Forelimb muscle (tissue), 1 donor: ENCODE data around the gene ABCD1. TPM values are rescaled to one million over a fixed set of nuclear protein-coding genes. Genes with fewer than 3 reads are reported as not detected.

Experiments used
- DNase-seq: peaks from one replicate; pipeline ENCODE4 v3.0.0-alpha.2; 2013; ENCODE audit warnings: low read depth
- polyA plus RNA-seq: library from polyadenylated mRNA; unstranded; fragments of 120-200 nt; gene quantifications from one replicate; pipeline ENCODE4 v1.2.1, GENCODE V29; 2013; ENCODE audit not compliant: insufficient read length

ABCD1 gene
- polyA plus RNA-seq, 1 donor: 10.3 TPM

DNA sequence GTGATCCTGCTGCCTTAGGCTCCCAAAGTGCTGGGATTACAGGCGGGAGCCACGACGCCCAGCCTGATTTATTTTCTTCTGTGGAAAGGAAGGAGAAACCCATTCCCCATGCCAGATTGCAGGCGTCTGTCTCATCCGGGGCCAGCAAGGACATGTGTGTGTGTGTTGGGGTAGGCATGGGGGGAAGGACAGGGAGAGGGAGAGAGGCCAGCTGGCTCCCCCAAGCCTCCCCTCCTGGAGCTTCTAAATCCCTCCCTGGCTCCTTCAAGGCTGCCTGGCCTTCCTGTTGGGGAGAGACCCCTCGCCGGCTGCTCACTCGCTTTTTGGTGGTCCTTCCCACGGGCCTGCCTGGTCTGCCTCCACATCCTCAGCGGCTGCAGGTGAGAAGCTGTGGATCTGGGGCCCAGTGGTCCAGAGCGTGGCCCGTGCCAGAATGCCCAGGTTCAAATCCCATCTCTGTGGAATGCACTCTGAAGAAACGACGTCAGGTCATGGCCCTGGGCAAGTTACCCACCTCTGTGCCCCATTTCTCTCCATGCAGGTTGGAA, 38.0 kb downstream of the ABCD1 start:
- DNase-seq: no peak

DNA sequence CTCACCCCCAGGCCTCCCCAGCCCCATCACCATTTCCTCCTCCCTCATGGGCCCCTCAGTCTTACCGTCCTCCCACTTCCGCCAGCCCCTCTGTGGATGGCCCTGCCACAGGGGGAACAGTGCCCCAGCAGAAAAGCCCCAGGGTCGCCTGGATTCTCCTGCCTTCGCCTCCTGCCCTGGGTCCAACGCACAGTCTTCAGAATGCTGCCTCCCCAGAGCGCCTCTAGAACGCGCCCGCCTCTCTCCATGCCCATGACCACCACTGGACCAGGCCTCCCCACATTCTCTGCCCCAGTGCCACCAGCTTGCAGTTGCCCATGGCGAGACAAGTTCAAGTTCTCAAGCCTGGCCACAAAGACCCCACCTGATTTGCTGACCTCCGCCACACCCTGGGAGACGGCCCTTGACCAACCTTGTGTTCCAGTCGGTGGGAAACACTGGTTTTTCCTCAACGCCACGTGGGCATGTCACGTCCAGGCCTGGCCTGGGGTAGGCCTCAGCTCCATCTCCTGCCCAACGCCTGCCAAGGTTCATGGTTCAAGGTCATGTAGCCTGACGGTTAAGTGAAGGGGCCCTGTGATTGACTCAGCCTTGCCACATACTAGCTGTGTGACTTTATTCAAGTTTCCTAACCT, 38.8 kb downstream of the ABCD1 start:
- DNase-seq: no peak

DNA sequence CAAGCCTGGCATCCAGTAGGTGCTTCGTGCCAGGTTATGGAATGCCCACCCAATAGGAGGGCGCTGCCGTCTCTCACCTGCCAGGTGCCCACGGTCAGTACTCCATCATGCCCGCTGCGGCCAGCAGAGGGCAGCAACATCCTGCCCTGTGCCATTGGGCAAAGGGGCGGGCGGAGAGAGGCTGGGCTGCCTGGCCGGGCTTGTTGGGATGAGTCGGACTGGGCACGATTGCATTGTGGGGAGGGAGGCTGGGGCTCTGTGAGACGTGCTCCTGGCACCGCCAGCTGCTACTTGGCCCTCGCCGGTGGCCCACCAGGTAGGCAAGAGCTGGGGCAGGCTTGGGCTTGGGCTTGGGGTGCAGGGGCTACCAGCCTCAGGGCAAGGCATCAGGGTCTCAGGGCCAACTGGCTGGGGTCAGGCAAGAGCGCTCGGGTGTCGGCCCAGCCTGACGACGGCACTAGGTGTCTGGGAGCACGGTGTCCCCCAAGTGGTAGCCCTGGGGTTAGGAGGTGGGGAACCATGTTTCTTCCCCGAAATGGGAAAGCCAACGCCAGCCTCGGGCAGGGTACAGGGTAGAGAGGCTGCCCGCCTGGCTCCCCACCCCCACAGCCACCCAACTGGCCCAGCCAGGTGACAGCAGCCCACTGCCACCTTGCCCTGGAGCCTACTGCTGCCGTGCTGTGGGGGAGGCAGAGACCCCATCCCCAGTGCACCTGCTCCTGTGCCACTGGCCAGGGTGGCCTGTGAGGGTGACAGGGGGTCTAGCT, 39.5 kb downstream of the ABCD1 start, which contains the start of gene PLXNB3:
TSS of gene PLXNB3 (plus strand) at position 261 of the 767 bp plus-strand sequence. CDS start 1,287 bp downstream, outside the sequence.
- no peak for DNase-seq

DNA sequence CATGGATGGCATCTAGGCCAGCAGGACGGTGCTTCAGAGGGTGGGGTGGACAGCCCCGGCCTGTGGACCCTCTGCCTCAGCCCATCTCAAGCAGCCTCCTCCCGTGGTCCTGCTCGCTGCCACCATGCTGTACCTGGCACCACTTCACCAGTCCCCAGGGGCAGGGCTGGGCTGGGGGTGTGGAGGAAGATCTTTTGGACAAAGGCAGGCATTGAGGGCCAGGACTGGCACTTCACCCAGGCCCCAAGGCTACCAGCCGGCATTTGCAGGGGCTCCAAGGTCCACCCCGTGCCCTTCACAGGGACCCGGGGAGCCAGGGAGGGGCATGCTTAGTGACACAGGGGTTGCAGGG, 40.1 kb downstream of the ABCD1 start:
- DNase-seq: no peak

DNA sequence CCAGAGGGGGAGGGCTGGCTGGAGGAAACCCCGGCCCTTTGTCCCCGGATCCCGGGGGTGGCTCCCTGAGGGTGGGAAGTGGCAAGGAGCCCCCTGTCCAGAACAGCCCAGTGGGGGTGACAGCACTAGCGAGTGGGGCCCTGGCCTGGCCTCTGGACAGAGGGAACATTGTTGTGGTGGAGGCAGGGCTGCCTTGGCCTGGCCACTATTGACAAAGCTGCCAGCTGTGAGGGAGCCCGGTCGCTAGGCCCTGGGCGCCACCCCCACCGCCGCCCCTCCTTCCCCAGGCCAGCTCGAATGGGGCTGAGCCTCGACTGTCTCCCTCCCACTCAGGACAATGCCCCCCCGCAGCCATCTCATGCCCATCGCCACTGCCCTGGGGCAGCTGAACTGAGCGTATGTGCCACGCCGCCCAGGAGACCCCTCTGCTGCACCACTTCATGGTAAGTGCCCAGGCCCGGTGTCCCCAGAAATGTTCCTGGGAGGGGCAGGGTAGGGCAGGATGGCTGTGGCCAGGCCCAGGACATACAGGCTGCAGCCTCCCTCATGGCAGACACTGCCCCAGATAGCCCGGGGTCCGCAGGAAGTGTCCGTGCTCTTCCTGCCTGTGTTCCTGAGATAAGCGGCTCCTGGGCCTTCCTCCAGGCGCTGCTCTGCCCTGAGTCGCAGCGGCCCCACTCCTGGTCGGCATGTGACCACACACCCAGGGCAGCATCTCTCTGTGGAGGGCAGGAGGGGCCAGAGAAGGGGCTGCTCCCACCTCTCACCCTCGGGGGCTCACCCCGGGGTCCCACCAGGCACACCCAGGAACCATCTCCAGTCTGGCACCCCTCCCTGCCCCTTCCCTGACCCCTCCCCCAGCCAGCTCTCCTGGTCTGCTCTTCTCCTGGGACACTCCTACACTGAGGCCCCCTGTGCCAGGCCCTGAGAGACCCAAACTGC, 40.8 kb downstream of the ABCD1 start:
- DNase-seq: no peak

DNA sequence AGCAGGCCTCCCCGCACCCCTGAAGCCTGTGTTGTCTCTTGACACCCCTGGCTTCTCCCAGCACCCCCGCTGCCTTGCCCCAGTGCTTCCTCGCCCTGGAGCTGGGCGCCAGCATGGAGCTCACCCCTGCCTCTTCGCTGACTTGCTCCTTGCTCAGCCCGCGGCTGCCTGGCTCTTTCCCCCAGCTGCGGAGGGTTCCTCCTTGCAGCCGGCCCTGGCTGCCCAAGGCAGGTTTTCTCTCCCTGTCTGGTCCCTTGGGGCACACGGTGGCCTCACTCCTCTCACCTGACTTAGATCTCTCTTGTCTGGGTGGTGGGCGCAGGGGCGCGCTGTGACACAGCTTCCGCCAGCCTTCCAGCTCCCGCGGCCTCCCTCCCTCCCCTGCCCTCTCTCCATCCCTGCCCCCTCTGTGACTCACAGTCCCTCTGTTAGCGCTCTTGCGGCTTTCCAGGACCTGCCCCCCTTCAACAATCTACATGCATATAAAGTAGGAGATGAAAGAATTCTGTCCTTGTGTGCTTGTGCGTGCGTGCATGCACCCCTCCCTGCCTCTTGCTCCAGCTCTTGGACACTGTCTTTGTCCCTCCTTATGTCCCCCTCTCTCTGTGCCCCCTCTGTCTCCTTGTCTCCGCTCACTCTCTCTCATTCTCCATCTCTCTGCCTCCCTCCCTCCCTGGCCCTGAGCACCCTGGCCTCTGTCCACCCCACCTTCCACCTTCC, 41.6 kb downstream of the ABCD1 start:
- DNase-seq: no peak

DNA sequence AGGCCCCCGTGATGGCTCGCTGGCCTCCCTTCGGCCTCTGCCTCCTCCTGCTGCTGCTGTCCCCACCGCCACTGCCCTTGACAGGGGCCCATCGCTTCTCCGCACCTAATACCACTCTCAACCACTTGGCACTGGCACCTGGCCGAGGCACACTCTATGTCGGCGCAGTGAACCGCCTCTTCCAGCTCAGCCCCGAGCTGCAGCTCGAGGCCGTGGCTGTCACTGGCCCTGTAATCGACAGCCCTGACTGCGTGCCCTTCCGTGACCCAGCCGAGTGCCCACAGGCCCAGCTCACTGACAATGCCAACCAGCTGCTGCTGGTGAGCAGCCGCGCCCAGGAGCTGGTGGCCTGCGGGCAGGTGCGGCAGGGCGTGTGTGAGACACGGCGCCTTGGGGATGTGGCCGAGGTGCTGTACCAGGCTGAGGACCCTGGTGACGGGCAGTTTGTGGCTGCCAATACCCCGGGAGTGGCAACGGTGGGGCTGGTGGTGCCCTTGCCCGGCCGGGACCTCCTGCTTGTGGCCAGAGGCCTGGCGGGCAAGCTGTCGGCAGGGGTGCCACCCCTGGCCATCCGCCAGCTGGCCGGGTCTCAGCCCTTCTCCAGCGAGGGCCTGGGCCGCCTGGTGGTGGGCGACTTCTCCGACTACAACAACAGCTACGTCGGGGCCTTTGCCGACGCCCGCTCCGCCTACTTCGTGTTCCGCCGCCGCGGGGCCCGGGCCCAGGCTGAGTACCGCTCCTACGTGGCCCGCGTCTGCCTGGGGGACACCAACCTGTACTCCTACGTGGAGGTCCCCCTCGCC, 42.4 kb downstream of the ABCD1 start:
- no peak for DNase-seq

DNA sequence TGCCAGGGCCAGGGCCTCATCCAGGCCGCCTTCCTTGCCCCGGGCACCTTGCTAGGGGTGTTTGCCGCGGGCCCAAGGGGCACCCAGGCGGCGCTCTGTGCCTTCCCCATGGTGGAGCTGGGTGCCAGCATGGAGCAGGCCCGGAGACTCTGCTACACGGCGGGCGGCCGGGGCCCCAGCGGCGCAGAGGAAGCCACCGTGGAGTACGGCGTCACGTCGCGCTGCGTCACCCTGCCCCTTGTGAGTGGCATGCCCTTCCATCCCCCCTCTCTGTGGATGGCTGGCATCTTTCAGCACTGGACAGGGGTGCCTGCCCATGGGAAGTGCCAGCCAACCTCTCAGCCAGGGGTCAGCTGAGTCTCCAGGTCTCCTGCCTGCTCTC, 43.0 kb downstream of the ABCD1 start:
- no peak for DNase-seq

DNA sequence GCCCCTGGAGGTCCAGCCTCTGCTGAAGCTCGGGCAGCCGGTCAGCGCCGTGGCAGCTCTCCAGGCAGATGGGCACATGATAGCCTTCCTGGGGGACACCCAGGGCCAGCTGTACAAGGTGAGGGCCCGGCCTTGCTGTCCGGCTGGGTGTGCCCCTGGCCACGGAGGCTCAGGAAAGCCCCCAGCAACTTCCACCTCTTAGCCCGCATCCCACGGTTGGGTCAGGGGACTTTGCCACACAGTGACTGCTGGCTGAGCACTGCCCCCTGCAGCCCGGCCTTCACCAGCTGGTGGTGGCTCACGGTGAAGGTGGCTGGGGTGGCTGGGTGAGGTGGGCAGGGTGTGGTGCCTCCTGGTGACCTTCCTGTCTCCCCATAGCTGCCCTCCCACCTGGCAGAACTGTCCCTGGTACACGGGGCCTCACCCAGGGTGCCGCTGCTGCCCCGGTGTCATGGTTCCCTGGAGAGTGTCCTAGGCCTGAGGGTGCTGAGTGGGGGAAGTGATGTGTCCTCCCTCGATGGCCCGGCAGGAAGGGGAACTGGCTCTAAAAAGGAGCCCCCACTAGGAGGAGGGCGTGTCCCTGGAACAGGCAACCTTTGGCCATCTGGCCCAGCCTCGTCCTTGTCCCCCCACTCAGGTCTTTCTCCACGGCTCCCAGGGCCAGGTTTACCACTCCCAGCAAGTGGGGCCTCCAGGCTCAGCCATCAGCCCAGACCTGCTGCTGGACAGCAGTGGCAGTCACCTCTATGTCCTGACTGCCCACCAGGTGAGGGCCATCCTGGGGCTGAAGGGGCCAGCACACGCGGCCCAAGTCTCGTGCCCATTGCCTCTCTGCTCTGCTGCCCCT, 43.9 kb downstream of the ABCD1 start:
- DNase-seq: no peak

DNA sequence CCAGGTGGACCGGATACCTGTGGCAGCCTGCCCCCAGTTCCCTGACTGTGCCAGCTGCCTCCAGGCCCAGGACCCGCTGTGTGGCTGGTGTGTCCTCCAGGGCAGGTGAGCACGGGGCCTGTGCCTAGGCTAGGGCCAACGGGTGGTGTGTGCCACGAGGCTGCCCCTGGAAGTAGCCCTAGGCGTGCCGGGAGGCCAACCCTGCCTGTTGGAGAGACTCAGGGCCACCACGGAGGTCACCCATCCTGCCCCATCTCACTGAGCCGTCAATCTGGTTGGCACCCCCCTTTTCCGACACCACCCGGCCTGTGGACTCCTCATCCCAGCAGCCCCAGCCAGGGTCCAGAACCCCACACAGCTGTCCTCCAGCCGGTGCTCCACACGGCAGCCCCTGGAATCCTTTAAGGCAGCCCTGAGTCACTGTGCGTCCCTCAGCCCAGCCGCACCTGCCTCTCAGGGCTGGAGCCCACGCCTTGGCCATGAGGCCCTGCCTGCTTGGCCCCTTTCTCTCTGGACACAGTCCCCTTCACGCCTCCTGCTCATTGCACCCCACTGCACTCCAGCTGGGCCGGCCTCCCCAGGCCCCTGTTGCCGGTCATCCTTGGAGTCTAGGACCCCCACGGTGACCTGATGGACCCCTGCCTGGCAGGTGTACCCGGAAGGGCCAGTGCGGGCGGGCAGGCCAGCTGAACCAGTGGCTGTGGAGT, 44.7 kb downstream of the ABCD1 start:
- no peak for DNase-seq

DNA sequence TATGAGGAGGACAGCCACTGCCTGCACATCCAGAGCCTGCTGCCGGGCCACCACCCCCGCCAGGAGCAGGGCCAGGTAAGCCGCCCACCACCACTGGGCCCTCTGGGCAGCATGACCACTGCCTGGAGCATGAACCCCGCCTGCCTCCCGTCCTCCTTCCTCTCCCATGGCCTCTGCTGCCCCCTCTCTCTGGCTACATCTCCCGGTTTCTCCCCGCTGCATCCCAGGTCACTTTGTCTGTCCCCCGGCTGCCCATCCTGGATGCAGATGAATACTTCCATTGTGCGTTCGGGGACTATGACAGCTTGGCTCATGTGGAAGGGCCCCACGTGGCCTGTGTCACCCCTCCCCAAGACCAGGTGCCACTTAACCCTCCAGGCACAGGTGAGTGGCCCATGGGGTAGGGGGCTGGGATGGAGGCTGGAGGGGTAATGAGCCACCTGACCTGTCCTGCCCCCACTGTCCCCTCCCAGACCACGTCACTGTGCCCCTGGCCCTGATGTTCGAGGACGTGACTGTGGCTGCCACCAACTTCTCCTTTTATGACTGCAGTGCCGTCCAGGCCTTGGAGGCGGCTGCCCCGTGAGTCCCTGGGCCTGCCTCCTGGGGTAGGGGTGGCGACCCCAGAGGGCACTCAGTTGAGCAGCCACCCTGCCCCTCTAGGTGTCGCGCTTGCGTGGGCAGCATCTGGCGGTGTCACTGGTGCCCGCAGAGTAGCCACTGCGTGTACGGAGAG, 45.4 kb downstream of the ABCD1 start:
- DNase-seq: no peak

DNA sequence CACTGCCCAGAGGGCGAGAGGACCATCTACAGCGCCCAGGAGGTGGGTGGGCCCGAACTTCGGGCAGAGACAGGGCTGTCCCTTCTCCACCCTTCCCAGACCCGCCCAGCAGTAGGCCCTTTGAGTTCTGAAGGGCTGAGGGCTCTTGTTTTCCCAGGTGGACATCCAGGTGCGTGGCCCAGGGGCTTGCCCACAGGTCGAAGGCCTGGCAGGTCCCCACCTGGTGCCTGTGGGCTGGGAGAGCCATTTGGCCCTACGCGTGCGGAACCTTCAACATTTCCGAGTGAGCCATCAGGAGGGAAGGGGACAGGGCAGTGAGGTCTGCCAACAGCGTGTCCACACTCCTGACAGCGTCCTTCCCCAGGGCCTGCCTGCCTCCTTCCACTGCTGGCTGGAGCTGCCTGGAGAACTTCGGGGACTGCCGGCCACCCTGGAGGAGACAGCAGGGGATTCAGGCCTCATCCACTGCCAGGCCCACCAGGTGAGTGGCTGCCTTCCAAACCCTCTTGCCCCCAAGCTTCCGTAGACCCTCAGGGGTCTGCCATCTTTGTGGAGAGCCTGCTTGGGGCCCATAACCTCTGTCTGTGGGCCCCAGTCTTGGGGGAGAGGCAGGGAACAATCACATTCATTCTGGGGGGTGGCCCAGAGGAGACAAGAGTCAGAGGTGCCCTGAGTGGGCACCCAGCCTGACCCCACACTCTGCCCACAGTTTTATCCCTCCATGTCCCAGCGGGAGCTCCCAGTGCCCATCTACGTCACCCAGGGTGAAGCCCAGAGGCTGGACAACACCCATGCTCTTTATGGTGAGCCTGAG, 46.2 kb downstream of the ABCD1 start:
- DNase-seq: no peak

DNA sequence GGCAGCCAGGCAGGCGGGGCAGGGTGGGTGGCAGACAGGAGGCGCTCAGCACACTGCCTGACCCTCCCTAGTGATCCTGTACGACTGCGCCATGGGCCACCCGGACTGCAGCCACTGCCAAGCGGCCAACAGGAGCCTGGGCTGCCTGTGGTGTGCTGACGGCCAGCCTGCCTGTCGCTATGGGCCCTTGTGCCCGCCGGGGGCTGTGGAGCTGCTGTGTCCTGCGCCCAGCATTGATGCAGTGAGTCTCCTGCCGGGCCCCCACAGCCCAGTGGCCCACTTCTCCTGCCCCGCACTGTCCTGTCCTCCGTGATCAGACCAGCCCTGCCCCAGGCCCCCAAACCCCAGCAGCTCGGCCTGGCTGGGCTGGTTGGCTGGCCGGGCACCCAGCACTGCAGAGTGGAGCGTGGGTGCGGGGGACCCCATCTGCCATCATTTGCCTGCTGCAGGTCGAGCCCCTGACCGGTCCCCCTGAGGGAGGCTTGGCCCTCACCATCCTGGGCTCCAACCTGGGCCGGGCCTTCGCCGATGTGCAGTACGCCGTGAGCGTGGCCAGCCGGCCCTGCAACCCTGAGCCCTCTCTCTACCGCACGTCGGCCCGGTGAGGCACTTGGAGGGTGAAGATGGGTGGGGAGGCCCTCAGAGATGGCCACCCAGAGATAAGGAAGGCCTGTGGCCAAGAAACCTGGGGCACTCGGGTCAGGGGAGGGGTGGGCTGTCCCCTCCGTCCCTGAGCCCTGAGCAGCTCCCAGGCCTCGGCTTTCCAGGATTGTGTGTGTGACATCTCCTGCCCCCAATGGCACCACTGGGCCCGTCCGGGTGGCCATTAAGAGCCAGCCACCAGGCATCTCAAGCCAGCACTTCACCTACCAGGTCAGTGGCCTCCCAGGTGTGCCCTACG, 47.0 kb downstream of the ABCD1 start:
- no peak for DNase-seq

DNA sequence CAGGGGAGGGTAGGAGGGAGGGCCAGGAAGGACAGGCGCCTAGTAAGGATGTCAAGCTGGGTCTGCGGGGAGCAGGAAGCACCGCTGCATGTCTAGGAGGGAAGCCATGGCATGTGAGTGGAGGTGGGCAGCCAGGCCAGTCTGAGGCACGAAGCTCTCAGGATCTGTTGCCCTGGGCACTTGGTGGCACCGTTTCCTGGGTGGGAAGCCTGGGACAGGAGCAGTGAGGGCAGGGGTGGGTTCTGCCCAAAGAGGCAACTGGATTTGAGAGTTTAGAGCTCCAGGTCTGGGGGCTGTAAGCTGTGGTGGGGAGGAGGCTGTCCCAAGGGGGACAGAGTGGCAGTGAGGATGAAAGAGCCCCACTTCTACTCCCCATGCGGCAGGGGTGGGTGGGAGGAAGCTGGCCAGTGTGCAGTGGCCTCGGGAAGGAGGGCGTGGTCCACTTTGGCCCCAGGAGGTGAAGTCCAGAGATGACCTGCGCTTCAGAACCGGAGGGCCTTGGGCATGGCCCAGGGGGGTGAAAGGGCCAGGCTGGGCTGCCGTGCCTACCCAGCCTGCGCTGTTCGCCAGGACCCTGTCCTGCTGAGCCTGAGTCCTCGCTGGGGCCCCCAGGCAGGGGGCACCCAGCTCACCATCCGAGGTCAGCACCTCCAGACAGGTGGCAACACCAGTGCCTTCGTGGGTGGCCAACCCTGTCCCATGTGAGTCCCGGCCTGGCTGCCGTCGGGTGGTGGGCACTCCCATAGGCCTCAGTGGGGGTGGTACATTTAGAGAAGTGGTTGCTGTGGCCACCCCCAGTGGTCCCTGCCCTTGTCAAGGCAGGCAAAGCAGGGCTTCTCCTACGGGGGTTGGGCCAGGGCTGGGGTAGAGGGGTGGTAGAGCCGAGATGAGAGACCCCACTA, 47.9 kb downstream of the ABCD1 start:
- no peak for DNase-seq

DNA sequence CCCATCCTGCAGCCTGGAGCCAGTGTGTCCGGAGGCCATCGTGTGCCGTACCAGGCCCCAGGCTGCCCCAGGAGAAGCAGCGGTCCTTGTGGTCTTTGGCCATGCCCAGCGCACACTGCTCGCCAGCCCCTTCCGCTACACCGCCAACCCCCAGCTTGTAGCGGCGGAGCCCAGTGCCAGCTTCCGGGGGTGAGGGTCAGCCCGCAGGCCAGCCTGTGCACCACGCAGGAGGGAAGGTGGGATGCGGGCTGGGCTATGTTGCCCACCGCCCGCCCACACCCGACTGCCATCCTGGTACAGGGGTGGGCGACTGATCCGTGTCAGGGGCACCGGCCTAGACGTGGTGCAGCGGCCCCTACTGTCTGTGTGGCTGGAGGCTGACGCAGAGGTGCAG, 48.6 kb downstream of the ABCD1 start:
- no peak for DNase-seq
